CD8-positive, alpha-beta memory T cell (primary cell): ENCODE results near the gene BIRC7. TPM values are rescaled to one million over a fixed set of nuclear protein-coding genes. Genes with fewer than 3 reads are reported as not detected.
A peak's percentile ranks its signal among the peaks of the same experiment; 100 is the strongest.

Source experiments
- CTCF ChIA-PET: fragments of 350-600 bp; sonication (Branson Sonifier 250); formaldehyde crosslinking; loops from one replicate; lab custom pipeline; 2021; ENCODE audit warnings: antibody characterized with exemption; lab: Charles Lee
- POLR2A ChIA-PET: fragments of 350-600 bp; sonication (Branson Sonifier 250); formaldehyde crosslinking; loops from one replicate; lab custom pipeline; 2021; ENCODE audit warnings: antibody characterized with exemption; lab: Charles Lee
- DNase-seq, 5 donors: peaks; one replicate each; pipeline versions ENCODE4 v3.0.0 to v3.0.0-alpha.2; 2020 to 2022; ENCODE audit warnings: mixed read lengths in 1 of 5
- H3K27ac ChIP-seq: one replicate; pipeline ENCODE4 v1.7.0; 2013; ENCODE audit warnings: low read depth, mild to moderate bottlenecking, low read length, moderate library complexity
- H3K27me3 ChIP-seq: 2 replicates; pipeline ENCODE4 v1.7.0; 2013; ENCODE audit warnings: low read length, mild to moderate bottlenecking; ENCODE audit not compliant: insufficient read depth, poor library complexity, severe bottlenecking
- H3K36me3 ChIP-seq: 2 replicates; pipeline ENCODE4 v1.7.0; 2013; ENCODE audit warnings: mild to moderate bottlenecking, low read length, moderate library complexity; ENCODE audit not compliant: insufficient read depth
- H3K4me1 ChIP-seq: 2 replicates; pipeline ENCODE4 v1.7.0; 2013; ENCODE audit warnings: mild to moderate bottlenecking, low read length, moderate library complexity; ENCODE audit not compliant: insufficient read depth
- H3K4me3 ChIP-seq: 2 replicates; pipeline ENCODE4 v1.7.0; 2013; ENCODE audit warnings: mild to moderate bottlenecking, low read length
- H3K9me3 ChIP-seq: 2 replicates; pipeline ENCODE4 v1.7.0; 2013; ENCODE audit warnings: mild to moderate bottlenecking, low read length
- H3K27ac Mint-ChIP-seq, 8 donors: one replicate each; pipeline ENCODE4 v1.8.0; 2020 to 2021; ENCODE audit warnings: mixed read lengths in 8 of 8, mild to moderate bottlenecking in 6 of 8, inconsistent platforms in 3 of 8, moderate library complexity in 3 of 8
- H3K27me3 Mint-ChIP-seq, 2 donors: one replicate each; pipeline ENCODE4 v1.8.0; 2020 to 2021; ENCODE audit warnings: mixed read lengths in 2 of 2, mild to moderate bottlenecking in 1 of 2, moderate library complexity in 1 of 2
- H3K36me3 Mint-ChIP-seq, 3 donors: one replicate each; pipeline ENCODE4 v1.8.0; 2020 to 2021; ENCODE audit warnings: mixed read lengths in 3 of 3, inconsistent platforms in 1 of 3, mild to moderate bottlenecking in 1 of 3
- H3K4me1 Mint-ChIP-seq, 3 donors: one replicate each; pipeline ENCODE4 v1.8.0; 2020 to 2021; ENCODE audit warnings: mixed read lengths in 3 of 3, inconsistent platforms in 1 of 3, mild to moderate bottlenecking in 1 of 3
- H3K4me3 Mint-ChIP-seq, 7 donors: one replicate each; pipeline ENCODE4 v1.8.0; 2020 to 2021; ENCODE audit warnings: mixed read lengths in 7 of 7, mild to moderate bottlenecking in 6 of 7, moderate library complexity in 4 of 7, inconsistent platforms in 2 of 7
- H3K9me3 Mint-ChIP-seq, 5 donors: one replicate each; pipeline ENCODE4 v1.8.0; 2020 to 2022; ENCODE audit warnings: mixed read lengths in 5 of 5, mild to moderate bottlenecking in 3 of 5, moderate library complexity in 2 of 5, inconsistent platforms in 1 of 5
- polyA plus RNA-seq: library from polyadenylated mRNA; unstranded; fragments of 300-500 nt; fragmentation: Illumina TruSeq; gene quantifications from one replicate; pipeline ENCODE4 v1.2.3, GENCODE V29; 2021
- total RNA-seq, 2 experiments: library from RNA; stranded (reverse); gene quantifications; one replicate each; pipeline ENCODE4 v1.2.3, GENCODE V29; 2021

Gene BIRC7
- total and polyA plus RNA-seq, 3 experiments from 2014 or later: not detected

DNA sequence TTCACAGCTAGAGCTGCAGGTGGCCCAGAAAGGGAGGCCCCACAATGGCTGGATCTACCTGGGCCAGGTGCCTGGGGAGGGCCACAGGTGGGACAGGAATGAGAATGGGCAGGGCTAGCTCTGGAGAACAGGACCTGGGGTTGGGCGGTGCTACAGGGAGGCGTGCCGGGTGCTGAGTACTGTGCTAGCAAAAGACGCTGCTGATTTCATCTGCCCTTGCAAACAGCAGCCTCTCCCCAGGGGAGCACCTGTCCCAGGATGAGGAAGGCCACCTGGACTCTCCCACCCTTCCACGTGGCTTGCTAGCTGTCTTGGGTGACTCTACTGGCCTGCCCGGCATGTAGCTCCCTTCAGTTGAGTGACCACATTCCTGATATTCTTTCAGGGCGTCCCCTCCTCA is 13.2 kb upstream of the BIRC7 start:
- Histone ChIP-seq H3K27me3 (no peaks in the 10 kb centered on the region), H3K36me3 (no peaks in the 10 kb centered on the region), H3K4me1 (no peaks in the 10 kb centered on the region), H3K4me3 (no peak overlapping the region), H3K27ac (no peak overlapping the region), H3K9me3 (no peaks in the 10 kb centered on the region)
- Mint-ChIP-seq H3K4me1 (no peaks in the 10 kb centered on the region), H3K9me3 (no peaks in the 10 kb centered on the region), H3K27me3 (peaks cover 1 to 17% of the 10 kb centered on the region in 2 donors), H3K27ac (no peak overlapping the region), H3K36me3 (peaks cover 0 to 1% (median 0%) of the 10 kb centered on the region in 3 donors), H3K4me3 (no peak overlapping the region)
- POLR2A ChIA-PET: no interaction called here
- DNase-seq: no peak
- CTCF ChIA-PET: interaction anchor here (1.0 to 4.2 kb wide), 14 partner anchors 11 to 166 kb away, joined by 3 to 27 read pairs (median 5); partner anchors contain the start of genes COL20A1 and NKAIN4

GRCh38 chr20:63223121-63223825 is 12.4 kb upstream of the BIRC7 start:
- Histone ChIP-seq H3K9me3 (no peaks in the 10 kb centered on the region), H3K4me3 (no peak overlapping the region), H3K36me3 (no peaks in the 10 kb centered on the region), H3K27ac (no peak overlapping the region), H3K27me3 (no peaks in the 10 kb centered on the region), H3K4me1 (no peaks in the 10 kb centered on the region)
- no peaks in the 10 kb centered on the region for H3K9me3 Mint-ChIP-seq
- no peak overlapping the region for H3K27ac Mint-ChIP-seq
- ChIA-PET CTCF (interaction anchor here (1.0 to 4.2 kb wide), 27 partner anchors 8 to 167 kb away, joined by 3 to 27 read pairs (median 4); partner anchors contain the start of genes COL20A1, NKAIN4 and YTHDF1), POLR2A (no interaction called here)
- H3K4me1 Mint-ChIP-seq: no peaks in the 10 kb centered on the region
- peak in 3 of 5 donors; percentile 23 to 60 (median 41) for DNase-seq
- peaks cover 1 to 17% of the 10 kb centered on the region in 2 donors for H3K27me3 Mint-ChIP-seq
- H3K4me3 Mint-ChIP-seq: no peak overlapping the region
- H3K36me3 Mint-ChIP-seq: peaks cover 0 to 1% (median 0%) of the 10 kb centered on the region in 3 donors

- ChIA-PET CTCF (interaction anchor here (1.0 to 4.2 kb wide), 25 partner anchors 9 to 166 kb away, joined by 3 to 27 read pairs (median 5); partner anchors contain the start of genes COL20A1, NKAIN4 and YTHDF1), POLR2A (no interaction called here)
- DNase-seq: no peak
- no peak overlapping the region for H3K4me3 ChIP-seq
- no peak overlapping the region for H3K4me3 Mint-ChIP-seq
- H3K27me3 ChIP-seq: no peaks in the 10 kb centered on the region
- H3K9me3 ChIP-seq: no peaks in the 10 kb centered on the region
- H3K36me3 Mint-ChIP-seq: peaks cover 0 to 1% (median 0%) of the 10 kb centered on the region in 3 donors
- H3K36me3 ChIP-seq: no peaks in the 10 kb centered on the region
- peaks cover 3 to 22% of the 10 kb centered on the region in 2 donors for H3K27me3 Mint-ChIP-seq
- H3K4me1 Mint-ChIP-seq: no peaks in the 10 kb centered on the region
- H3K27ac Mint-ChIP-seq: no peak overlapping the region
- no peaks in the 10 kb centered on the region for H3K9me3 Mint-ChIP-seq
- H3K4me1 ChIP-seq: no peaks in the 10 kb centered on the region
- H3K27ac ChIP-seq: no peak overlapping the region
These were observed 11.9 kb upstream of the BIRC7 start for GRCh38 chr20:63223826-63224207.

DNA sequence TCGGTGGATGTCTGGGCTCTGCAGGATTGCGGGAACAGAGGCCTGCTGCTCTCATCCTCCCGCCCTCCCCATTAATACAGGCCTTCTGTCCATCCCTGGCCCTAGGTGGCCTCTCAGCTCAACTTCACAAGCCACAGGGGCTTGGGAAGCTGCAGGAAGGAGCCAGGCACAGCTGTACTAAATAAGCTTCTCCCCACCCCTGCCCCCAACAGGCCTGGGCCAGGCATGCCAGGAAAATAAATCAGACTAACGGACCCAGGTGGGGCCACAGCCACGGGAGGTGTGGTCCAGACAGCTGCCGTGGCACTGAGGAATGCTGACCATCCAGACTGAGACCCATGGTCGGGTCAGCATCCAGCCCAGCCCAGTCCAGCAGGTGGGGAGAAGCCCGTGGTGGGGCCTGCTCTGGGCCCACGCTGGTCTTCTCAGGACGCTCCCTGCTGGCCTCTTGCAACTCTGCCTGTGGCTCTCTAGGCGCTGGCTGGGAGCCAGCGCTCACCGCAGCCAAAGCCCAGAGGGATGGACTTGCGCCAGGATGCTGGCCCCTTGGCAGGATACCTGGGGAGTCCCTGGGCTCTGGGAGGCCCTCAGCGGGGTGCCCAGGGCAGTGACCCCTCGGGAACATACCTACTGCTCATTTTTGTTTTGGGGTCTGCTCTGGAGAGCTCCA is 11.2 kb upstream of the BIRC7 start:
- Mint-ChIP-seq H3K4me1 (no peaks in the 10 kb centered on the region), H3K9me3 (no peaks in the 10 kb centered on the region), H3K27ac (no peak overlapping the region), H3K36me3 (peaks cover 0 to 1% (median 0%) of the 10 kb centered on the region in 3 donors), H3K4me3 (no peak overlapping the region), H3K27me3 (peaks cover 3 to 29% of the 10 kb centered on the region in 2 donors)
- CTCF ChIA-PET: interaction anchor here (1.2 to 4.2 kb wide), 14 partner anchors 9 to 157 kb away, joined by 3 to 27 read pairs (median 6); partner anchors contain the start of gene YTHDF1
- no peaks in the 10 kb centered on the region for H3K4me1 ChIP-seq
- no peaks in the 10 kb centered on the region for H3K36me3 ChIP-seq
- no peak for DNase-seq
- H3K27me3 ChIP-seq: peaks cover 6% of the 10 kb centered on the region
- no peak overlapping the region for H3K27ac ChIP-seq
- POLR2A ChIA-PET: no interaction called here
- no peaks in the 10 kb centered on the region for H3K9me3 ChIP-seq
- no peak overlapping the region for H3K4me3 ChIP-seq

DNA sequence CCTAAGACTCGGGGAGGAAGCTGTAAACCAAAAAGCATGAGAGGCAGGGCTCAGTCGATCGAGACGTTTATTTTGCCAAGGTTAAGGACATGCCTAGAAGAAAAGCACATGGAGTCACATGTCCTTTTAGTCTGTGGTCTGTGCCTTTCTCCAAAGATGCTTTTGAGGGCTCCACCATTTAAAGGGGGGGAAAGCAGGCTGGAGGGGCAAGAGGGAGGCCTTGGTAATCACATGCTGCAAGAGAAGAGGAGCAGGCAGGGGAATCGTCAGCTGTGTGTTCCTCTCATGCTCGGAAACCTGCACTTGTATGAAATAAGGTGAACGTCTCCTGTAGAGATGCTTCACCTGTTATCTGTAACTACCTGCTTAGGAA is 10.6 kb upstream of the BIRC7 start:
- Histone ChIP-seq H3K27me3 (peaks cover 8% of the 10 kb centered on the region), H3K36me3 (no peaks in the 10 kb centered on the region), H3K27ac (no peak overlapping the region), H3K4me1 (no peaks in the 10 kb centered on the region), H3K4me3 (no peak overlapping the region), H3K9me3 (no peaks in the 10 kb centered on the region)
- ChIA-PET POLR2A (no interaction called here), CTCF (interaction anchor here (1.2 to 4.2 kb wide), 6 partner anchors 9 to 80 kb away, joined by 3 to 27 read pairs (median 3); no protein-coding TSS in a partner anchor)
- no peak overlapping the region for H3K4me3 Mint-ChIP-seq
- peaks cover 0 to 1% (median 0%) of the 10 kb centered on the region in 3 donors for H3K36me3 Mint-ChIP-seq
- H3K27ac Mint-ChIP-seq: peak overlapping the region in 1 of 8 donors; percentile 60
- no peak for DNase-seq
- peaks cover 3 to 31% of the 10 kb centered on the region in 2 donors for H3K27me3 Mint-ChIP-seq
- H3K9me3 Mint-ChIP-seq: no peaks in the 10 kb centered on the region
- no peaks in the 10 kb centered on the region for H3K4me1 Mint-ChIP-seq

- Histone ChIP-seq H3K9me3 (no peaks in the 10 kb centered on the region), H3K36me3 (no peaks in the 10 kb centered on the region), H3K4me1 (no peaks in the 10 kb centered on the region), H3K27ac (no peak overlapping the region), H3K27me3 (peaks cover 16% of the 10 kb centered on the region), H3K4me3 (no peak overlapping the region)
- ChIA-PET POLR2A (no interaction called here), CTCF (interaction anchor here (1.2 to 4.2 kb wide), 2 partner anchors 7 to 11 kb away, joined by 3 to 27 read pairs; no protein-coding TSS in a partner anchor)
- no peak for DNase-seq
- Mint-ChIP-seq H3K9me3 (no peaks in the 10 kb centered on the region), H3K4me1 (peaks cover 0 to 3% (median 0%) of the 10 kb centered on the region in 3 donors), H3K27me3 (peaks cover 8 to 35% of the 10 kb centered on the region in 2 donors), H3K36me3 (no peaks in the 10 kb centered on the region), H3K27ac (no peak overlapping the region), H3K4me3 (no peak overlapping the region)
These were observed 9.4 kb upstream of the BIRC7 start for GRCh38 chr20:63226042-63226943.

- Histone ChIP-seq H3K27ac (no peak overlapping the region), H3K9me3 (no peaks in the 10 kb centered on the region), H3K36me3 (no peaks in the 10 kb centered on the region), H3K27me3 (peaks cover 18% of the 10 kb centered on the region), H3K4me3 (no peak overlapping the region), H3K4me1 (no peaks in the 10 kb centered on the region)
- no peak for DNase-seq
- H3K4me3 Mint-ChIP-seq: no peak overlapping the region
- peak overlapping the region in 1 of 8 donors; percentile 60 for H3K27ac Mint-ChIP-seq
- no peaks in the 10 kb centered on the region for H3K9me3 Mint-ChIP-seq
- ChIA-PET CTCF (no interaction called here), POLR2A (no interaction called here)
- H3K36me3 Mint-ChIP-seq: no peaks in the 10 kb centered on the region
- peaks cover 0 to 3% (median 0%) of the 10 kb centered on the region in 3 donors for H3K4me1 Mint-ChIP-seq
- peaks cover 12 to 45% of the 10 kb centered on the region in 2 donors for H3K27me3 Mint-ChIP-seq
These were observed 8.4 kb upstream of the BIRC7 start for GRCh38 chr20:63227260-63227659.
